ENCODE data around the gene TMEM204. TPM values are rescaled to one million over a fixed set of nuclear protein-coding genes. Genes with fewer than 3 reads are reported as not detected.

Gene TMEM204
- total RNA-seq, 1 experiment from 2014 or later: not detected

GRCh38 chr16:1492923-1493745 is 40.3 kb upstream of the TMEM204 start, which contains the start of gene TELO2:
Gene TELO2, plus strand, starts transcription at chr16:1493360. Its CDS starts 922 bp downstream, at chr16:1494282.
- H3K4me1 ChIP-seq (ENCODE audit: insufficient read depth, low read length, poor library complexity, severe bottlenecking): peaks cover 3% of the 10 kb centered on the region
- peak within 1 kb of the TSS; percentile 98 for H3K27ac ChIP-seq (ENCODE audit: low read depth, low read length, poor library complexity, severe bottlenecking)
- no peaks in the 10 kb centered on the region for H3K27me3 ChIP-seq (replicated peaks; ENCODE audit: insufficient read depth, low read depth, low read length, poor library complexity)
- intact Hi-C loops (cut with micrococcal nuclease; ENCODE audit: unreplicated experiment): no loop called here
- H3K9me3 ChIP-seq (ENCODE audit: low read depth, low read length, poor library complexity, severe bottlenecking): no peaks in the 10 kb centered on the region
- no TSS peak for BruUV-seq (replicated peaks)
- TF ChIP-seq EZH2 (IDR thresholded peaks at IDR 0.05; ENCODE audit: borderline replicate concordance, low read depth, low read length, poor library complexity, severe bottlenecking) (no peak), CTCF (conservative IDR thresholded peaks at IDR 0.05; ENCODE audit: low read depth, low read length) (no peak)
- CTCF ChIA-PET: no interaction called here
- H3K4me3 ChIP-seq (ENCODE audit: low read depth, low read length, poor library complexity, severe bottlenecking): peak within 1 kb of the TSS; percentile 88
- POLR2A ChIA-PET (ENCODE audit: low non-redundant PET): no interaction called here
- H3K36me3 ChIP-seq (ENCODE audit: insufficient read depth, low read length, poor library complexity, severe bottlenecking): peaks cover 7% of the 10 kb centered on the region
- peak; percentile 84 for DNase-seq (ENCODE audit: low spot score)

GRCh38 chr16:1493746-1494094 is 39.7 kb upstream of the TMEM204 start:
- TF ChIP-seq EZH2 (IDR thresholded peaks at IDR 0.05; ENCODE audit: borderline replicate concordance, low read depth, low read length, poor library complexity, severe bottlenecking) (no peak), CTCF (conservative IDR thresholded peaks at IDR 0.05; ENCODE audit: low read depth, low read length) (no peak)
- ChIA-PET POLR2A (ENCODE audit: low non-redundant PET) (no interaction called here), CTCF (no interaction called here)
- DNase-seq (ENCODE audit: low spot score): peak; percentile 40
- peaks cover 9% of the 10 kb centered on the region for H3K36me3 ChIP-seq (ENCODE audit: insufficient read depth, low read length, poor library complexity, severe bottlenecking)
- intact Hi-C loops (cut with micrococcal nuclease; ENCODE audit: unreplicated experiment): no loop called here
- H3K27ac ChIP-seq (ENCODE audit: low read depth, low read length, poor library complexity, severe bottlenecking): peak overlapping the region; percentile 98
- no peaks in the 10 kb centered on the region for H3K9me3 ChIP-seq (ENCODE audit: low read depth, low read length, poor library complexity, severe bottlenecking)
- H3K27me3 ChIP-seq (replicated peaks; ENCODE audit: insufficient read depth, low read depth, low read length, poor library complexity): no peaks in the 10 kb centered on the region
- peak overlapping the region; percentile 88 for H3K4me3 ChIP-seq (ENCODE audit: low read depth, low read length, poor library complexity, severe bottlenecking)
- TSS peak; percentile 62 for BruUV-seq (replicated peaks)
- peaks cover 3% of the 10 kb centered on the region for H3K4me1 ChIP-seq (ENCODE audit: insufficient read depth, low read length, poor library complexity, severe bottlenecking)

GRCh38 chr16:1494129-1494640 is 39.3 kb upstream of the TMEM204 start:
- intact Hi-C loops (cut with micrococcal nuclease; ENCODE audit: unreplicated experiment): no loop called here
- H3K4me3 ChIP-seq (ENCODE audit: low read depth, low read length, poor library complexity, severe bottlenecking): peak overlapping the region; percentile 88
- peak; percentile 47 for TF ChIP-seq CTCF (conservative IDR thresholded peaks at IDR 0.05; ENCODE audit: low read depth, low read length)
- TF ChIP-seq EZH2 (IDR thresholded peaks at IDR 0.05; ENCODE audit: borderline replicate concordance, low read depth, low read length, poor library complexity, severe bottlenecking): no peak
- DNase-seq (ENCODE audit: low spot score): peak; percentile 57
- H3K27me3 ChIP-seq (replicated peaks; ENCODE audit: insufficient read depth, low read depth, low read length, poor library complexity): no peaks in the 10 kb centered on the region
- POLR2A ChIA-PET (ENCODE audit: low non-redundant PET): interaction anchor here (0.7 kb wide), 1 partner anchor 17 kb away, joined by 3 read pairs; no protein-coding TSS in a partner anchor
- CTCF ChIA-PET: no interaction called here
- peaks cover 9% of the 10 kb centered on the region for H3K36me3 ChIP-seq (ENCODE audit: insufficient read depth, low read length, poor library complexity, severe bottlenecking)
- no peaks in the 10 kb centered on the region for H3K9me3 ChIP-seq (ENCODE audit: low read depth, low read length, poor library complexity, severe bottlenecking)
- H3K4me1 ChIP-seq (ENCODE audit: insufficient read depth, low read length, poor library complexity, severe bottlenecking): peaks cover 3% of the 10 kb centered on the region
- peak overlapping the region; percentile 98 for H3K27ac ChIP-seq (ENCODE audit: low read depth, low read length, poor library complexity, severe bottlenecking)
- no TSS peak for BruUV-seq (replicated peaks)
